ENCODE results near the gene HPN.

Gene HPN

DNA sequence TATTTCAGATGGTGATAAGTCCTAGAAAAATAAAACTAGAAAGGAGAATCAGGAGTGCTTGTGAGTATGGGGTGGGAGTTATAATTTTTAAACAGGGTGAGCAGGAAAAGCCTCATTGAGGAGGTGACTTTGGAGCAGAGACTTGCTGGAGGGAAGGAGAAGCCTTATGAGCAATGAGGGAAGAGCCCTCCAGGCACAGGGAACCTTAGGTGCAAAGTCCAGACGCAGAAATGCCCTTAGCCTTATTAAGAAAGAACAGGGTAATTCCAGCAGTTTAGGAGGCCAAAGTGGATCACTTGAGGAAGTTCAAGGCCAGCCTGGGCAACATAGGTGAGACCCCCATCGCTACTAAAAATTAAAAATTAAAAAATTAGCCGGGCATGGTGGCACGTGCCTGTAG lies 53.1 kb downstream of the HPN start:
- no peak for TF ChIP-seq CTCF (IDR thresholded peaks at IDR 0.05; ENCODE audit: insufficient read depth, low read length, poor library complexity, severe bottlenecking)
- TF ChIP-seq EZH2phosphoT487 (conservative IDR thresholded peaks at IDR 0.05; ENCODE audit: low read length) = no peak
- H3K4me3 ChIP-seq (ENCODE audit: insufficient read depth, low read length, poor library complexity, severe bottlenecking) = no peak overlapping the region
- H2AFZ ChIP-seq (ENCODE audit: low read depth, low read length, severe bottlenecking) = no peak overlapping the region
- no peak overlapping the region for H3K27ac ChIP-seq (ENCODE audit: low read depth, low read length)
- H4K20me1 ChIP-seq (ENCODE audit: low read depth, low read length) = no peaks in the 10 kb centered on the region
- no peaks in the 10 kb centered on the region for H3K79me2 ChIP-seq (ENCODE audit: insufficient read depth, low read length)
- H3K9ac ChIP-seq (ENCODE audit: low read length) = no peak overlapping the region
- H3K4me2 ChIP-seq (ENCODE audit: low read depth, low read length, poor library complexity, severe bottlenecking) = no peak overlapping the region
- no peaks in the 10 kb centered on the region for H3K9me2 ChIP-seq (replicated peaks; ENCODE audit: insufficient read depth, low read length)
- peaks cover 6% of the 10 kb centered on the region; the same call in 1 of the 2 replicates for H3F3A ChIP-seq (ENCODE audit: insufficient read depth)
- H3K27me3 ChIP-seq (ENCODE audit: low read length) = no peaks in the 10 kb centered on the region
- no peaks in the 10 kb centered on the region for H3K36me3 ChIP-seq (ENCODE audit: low read length)
- H3K9me3 ChIP-seq (ENCODE audit: insufficient read depth, low read length) = no peaks in the 10 kb centered on the region

- H3K4me2 ChIP-seq (ENCODE audit: low read depth, low read length, poor library complexity, severe bottlenecking) = no peak overlapping the region
- H3K9me3 ChIP-seq (ENCODE audit: insufficient read depth, low read length) = no peaks in the 10 kb centered on the region
- H3K9me2 ChIP-seq (replicated peaks; ENCODE audit: insufficient read depth, low read length) = no peaks in the 10 kb centered on the region
- TF ChIP-seq CTCF (IDR thresholded peaks at IDR 0.05; ENCODE audit: insufficient read depth, low read length, poor library complexity, severe bottlenecking) (no peak), EZH2phosphoT487 (conservative IDR thresholded peaks at IDR 0.05; ENCODE audit: low read length) (no peak)
- H3K27me3 ChIP-seq (ENCODE audit: low read length) = no peaks in the 10 kb centered on the region
- no peak overlapping the region for H3K9ac ChIP-seq (ENCODE audit: low read length)
- H3F3A ChIP-seq (ENCODE audit: insufficient read depth) = peaks cover 6% of the 10 kb centered on the region; the same call in 1 of the 2 replicates
- no peak overlapping the region for H3K4me3 ChIP-seq (ENCODE audit: insufficient read depth, low read length, poor library complexity, severe bottlenecking)
- H3K36me3 ChIP-seq (ENCODE audit: low read length) = no peaks in the 10 kb centered on the region
- H3K27ac ChIP-seq (ENCODE audit: low read depth, low read length) = no peak overlapping the region
- no peaks in the 10 kb centered on the region for H4K20me1 ChIP-seq (ENCODE audit: low read depth, low read length)
- no peak overlapping the region for H2AFZ ChIP-seq (ENCODE audit: low read depth, low read length, severe bottlenecking)
- no peaks in the 10 kb centered on the region for H3K79me2 ChIP-seq (ENCODE audit: insufficient read depth, low read length)
Observed at GRCh38 chr19:35095667-35096368, 54.3 kb downstream of the HPN start.

- Histone ChIP-seq H3K9ac (ENCODE audit: low read length) (no peak overlapping the region), H3F3A (ENCODE audit: insufficient read depth) (peaks cover 6% of the 10 kb centered on the region; the same call in 1 of the 2 replicates), H3K9me2 (replicated peaks; ENCODE audit: insufficient read depth, low read length) (no peaks in the 10 kb centered on the region), H3K9me3 (ENCODE audit: insufficient read depth, low read length) (no peaks in the 10 kb centered on the region), H3K4me2 (ENCODE audit: low read depth, low read length, poor library complexity, severe bottlenecking) (no peak overlapping the region), H3K79me2 (ENCODE audit: insufficient read depth, low read length) (no peaks in the 10 kb centered on the region), H3K27ac (ENCODE audit: low read depth, low read length) (no peak overlapping the region), H3K36me3 (ENCODE audit: low read length) (no peaks in the 10 kb centered on the region), H2AFZ (ENCODE audit: low read depth, low read length, severe bottlenecking) (no peak overlapping the region), H3K27me3 (ENCODE audit: low read length) (no peaks in the 10 kb centered on the region), H4K20me1 (ENCODE audit: low read depth, low read length) (no peaks in the 10 kb centered on the region), H3K4me3 (ENCODE audit: insufficient read depth, low read length, poor library complexity, severe bottlenecking) (no peak overlapping the region)
- TF ChIP-seq CTCF (IDR thresholded peaks at IDR 0.05; ENCODE audit: insufficient read depth, low read length, poor library complexity, severe bottlenecking) (no peak), EZH2phosphoT487 (conservative IDR thresholded peaks at IDR 0.05; ENCODE audit: low read length) (no peak)
Observed at GRCh38 chr19:35098413-35099049, 57.0 kb downstream of the HPN start.

Data from SU-DHL-6 (cell line).